MM.1S (cell line): ENCODE data around the gene TKTL1.
"Not testable (repeated sequence)": the region's sequence is repeated elsewhere in the genome, so short reads cannot be mapped to it uniquely, and the experiment has no call there.

ENCODE experiments used
- EZH2 ChIP-seq: fragments of 300-600 bp; sonication (generic); optimal IDR thresholded peaks from 2 replicates; pipeline ENCODE3; 2017; ENCODE audit warnings: low read depth, mild to moderate bottlenecking, antibody characterized with exemption, low read length, mixed read lengths
- EZH2phosphoT487 ChIP-seq: fragments of 300-600 bp; sonication (generic); IDR thresholded peaks from 2 replicates; pipeline ENCODE4 v1.6.1; 2018; ENCODE audit warnings: antibody characterized with exemption, low read length
- TF ChIP-seq, protein P1 (sequence below): fragments of 300-600 bp; sonication (generic); IDR thresholded peaks from 2 replicates; pipeline ENCODE4 v1.5.1; 2016; ENCODE audit warnings: antibody characterized with exemption, low read length, mixed read lengths

DNA sequence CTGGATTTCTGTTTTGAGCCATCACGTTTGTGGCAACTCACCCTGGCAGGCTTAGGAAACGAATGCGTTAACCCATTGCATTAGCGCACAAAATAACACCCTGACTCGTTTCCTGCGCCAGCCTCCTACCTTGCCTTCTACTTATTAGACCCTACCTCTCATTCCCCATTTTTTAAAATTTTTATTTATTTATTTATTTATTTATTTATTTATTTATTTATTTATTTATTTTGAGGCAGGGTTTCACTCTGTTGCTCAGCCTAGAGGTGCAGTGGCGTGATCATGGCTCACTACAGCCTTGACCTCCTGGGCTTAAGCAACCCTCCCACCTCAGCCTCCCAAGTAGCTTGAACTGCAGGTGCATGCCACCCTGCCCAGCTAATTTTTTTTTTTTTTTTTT lies 7.4 kb downstream of the TKTL1 start:
- TF ChIP-seq, protein P1, sequence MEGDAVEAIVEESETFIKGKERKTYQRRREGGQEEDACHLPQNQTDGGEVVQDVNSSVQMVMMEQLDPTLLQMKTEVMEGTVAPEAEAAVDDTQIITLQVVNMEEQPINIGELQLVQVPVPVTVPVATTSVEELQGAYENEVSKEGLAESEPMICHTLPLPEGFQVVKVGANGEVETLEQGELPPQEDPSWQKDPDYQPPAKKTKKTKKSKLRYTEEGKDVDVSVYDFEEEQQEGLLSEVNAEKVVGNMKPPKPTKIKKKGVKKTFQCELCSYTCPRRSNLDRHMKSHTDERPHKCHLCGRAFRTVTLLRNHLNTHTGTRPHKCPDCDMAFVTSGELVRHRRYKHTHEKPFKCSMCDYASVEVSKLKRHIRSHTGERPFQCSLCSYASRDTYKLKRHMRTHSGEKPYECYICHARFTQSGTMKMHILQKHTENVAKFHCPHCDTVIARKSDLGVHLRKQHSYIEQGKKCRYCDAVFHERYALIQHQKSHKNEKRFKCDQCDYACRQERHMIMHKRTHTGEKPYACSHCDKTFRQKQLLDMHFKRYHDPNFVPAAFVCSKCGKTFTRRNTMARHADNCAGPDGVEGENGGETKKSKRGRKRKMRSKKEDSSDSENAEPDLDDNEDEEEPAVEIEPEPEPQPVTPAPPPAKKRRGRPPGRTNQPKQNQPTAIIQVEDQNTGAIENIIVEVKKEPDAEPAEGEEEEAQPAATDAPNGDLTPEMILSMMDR = not testable (repeated sequence)
- TF ChIP-seq EZH2, EZH2phosphoT487: not testable (repeated sequence)
